Activated T-helper 1 cell treated with Interleukin-2 at 50 U/mL for 16 hours (primary cell): ENCODE measurements around the gene C1GALT1.
"Not testable (repeated sequence)": the region's sequence is repeated elsewhere in the genome, so short reads cannot be mapped to it uniquely, and the experiment has no call there.

ENCODE experiments used
- DNase-seq: peaks from one replicate; pipeline ENCODE4 v3.0.0-alpha.2; 2020; ENCODE audit warnings: low read depth

Gene C1GALT1

DNA sequence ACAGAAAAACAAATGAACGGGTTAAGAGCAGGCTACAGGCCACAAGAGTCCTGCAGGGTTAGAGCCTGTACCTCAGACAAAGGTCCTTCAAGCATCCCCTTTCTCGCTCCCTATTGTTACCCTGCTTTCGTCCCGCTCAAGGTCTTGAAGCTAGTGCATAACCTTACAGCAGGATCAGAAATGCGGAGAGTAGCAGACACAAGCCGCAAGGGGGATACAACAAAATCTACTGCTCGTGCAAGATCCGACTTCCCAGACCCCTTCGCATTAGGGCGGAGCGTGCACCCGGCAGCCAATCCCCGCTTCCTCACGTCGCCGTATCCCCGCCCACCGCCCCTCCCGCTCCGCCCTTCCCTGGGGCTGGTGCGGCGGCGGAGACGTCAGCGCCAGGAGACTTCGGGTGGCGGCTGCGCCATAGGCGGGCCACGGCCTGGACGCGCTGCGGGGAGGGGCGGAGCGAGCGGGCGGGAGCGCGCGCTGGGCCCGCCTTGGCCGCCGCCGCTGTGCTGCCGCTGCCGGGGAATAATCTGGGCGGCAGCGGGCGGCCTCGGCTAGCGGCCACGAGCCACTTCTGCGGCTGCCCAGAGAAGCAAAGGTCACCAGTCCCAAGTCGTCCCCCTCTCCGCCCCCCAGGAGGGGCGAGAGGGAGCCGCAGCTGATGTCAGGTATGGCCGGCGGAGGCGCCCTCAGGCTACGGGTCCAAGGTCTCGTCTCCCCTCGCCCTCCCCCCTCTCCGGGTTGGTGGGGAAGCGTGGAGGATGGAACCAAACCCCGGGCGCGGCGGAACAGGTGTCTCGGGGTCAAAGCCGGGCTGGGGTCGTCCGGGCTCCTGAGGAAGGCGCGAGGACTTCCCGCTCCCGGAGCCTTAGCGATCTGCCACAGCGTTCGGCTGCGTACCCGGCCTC lies at the start of gene C1GALT1:
C1GALT1 (plus strand) TSS at position 389 of the 905 bp plus-strand sequence. CDS start 51,776 bp downstream, outside the sequence.
- peak; percentile 97 for DNase-seq

DNA sequence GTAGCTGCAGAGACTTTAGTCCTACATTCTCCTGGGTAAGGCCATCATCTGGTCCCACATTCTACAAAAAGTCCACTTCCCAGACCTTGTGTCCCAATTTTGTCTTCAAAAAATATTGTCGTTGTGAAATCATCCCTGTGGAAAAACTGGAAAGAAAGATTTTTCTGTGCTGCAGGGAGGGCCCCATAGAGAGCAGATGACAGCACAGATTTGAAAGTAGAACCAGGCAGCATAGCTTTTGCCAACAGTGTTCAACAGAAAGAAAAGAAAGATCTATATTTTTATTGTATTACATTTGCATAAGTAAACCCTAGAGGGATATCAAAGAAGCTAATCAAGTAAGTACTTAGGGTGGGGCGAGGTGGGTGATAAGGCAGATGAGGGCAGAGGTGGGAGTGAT lies 48.3 kb upstream of the C1GALT1 start:
- no peak for DNase-seq

DNA sequence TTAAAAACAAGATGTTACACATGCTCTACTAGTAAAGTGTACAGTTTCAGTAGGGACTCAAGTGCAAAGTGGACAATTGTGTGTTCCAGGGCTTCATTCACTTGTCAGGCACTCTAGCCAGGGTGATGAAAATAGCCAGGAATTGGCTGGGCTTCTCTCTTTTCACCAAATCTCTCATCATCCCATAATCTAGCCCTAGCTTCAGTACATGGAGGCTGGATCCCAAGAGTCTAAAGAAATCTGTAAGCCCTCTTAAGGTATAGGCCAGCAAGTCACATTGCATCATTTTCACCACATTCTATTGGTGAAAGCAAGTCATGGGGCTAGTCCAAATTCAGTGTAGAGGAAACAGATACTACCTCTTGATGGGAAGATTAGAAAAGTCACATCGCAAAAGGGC lies 47.3 kb upstream of the C1GALT1 start:
- no peak for DNase-seq

DNA sequence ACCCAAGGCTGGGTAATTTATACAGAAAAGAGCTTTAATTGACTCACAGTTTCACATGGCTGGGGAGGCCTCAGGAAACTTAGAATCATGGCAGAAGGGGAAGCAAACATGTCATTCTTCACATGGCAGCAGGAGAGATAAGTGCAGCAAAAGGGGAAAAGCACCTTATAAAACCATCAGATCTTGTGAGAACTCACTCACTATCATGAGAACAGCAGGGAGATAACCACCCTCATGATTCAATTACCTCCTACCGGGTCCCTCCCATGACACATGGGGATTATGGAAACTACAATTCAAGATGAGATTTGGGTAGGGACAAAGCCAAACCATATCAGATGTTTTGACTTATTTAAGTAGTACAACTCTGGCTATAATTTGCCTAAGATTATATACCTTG lies 46.4 kb upstream of the C1GALT1 start:
- not testable (repeated sequence) for DNase-seq

DNA sequence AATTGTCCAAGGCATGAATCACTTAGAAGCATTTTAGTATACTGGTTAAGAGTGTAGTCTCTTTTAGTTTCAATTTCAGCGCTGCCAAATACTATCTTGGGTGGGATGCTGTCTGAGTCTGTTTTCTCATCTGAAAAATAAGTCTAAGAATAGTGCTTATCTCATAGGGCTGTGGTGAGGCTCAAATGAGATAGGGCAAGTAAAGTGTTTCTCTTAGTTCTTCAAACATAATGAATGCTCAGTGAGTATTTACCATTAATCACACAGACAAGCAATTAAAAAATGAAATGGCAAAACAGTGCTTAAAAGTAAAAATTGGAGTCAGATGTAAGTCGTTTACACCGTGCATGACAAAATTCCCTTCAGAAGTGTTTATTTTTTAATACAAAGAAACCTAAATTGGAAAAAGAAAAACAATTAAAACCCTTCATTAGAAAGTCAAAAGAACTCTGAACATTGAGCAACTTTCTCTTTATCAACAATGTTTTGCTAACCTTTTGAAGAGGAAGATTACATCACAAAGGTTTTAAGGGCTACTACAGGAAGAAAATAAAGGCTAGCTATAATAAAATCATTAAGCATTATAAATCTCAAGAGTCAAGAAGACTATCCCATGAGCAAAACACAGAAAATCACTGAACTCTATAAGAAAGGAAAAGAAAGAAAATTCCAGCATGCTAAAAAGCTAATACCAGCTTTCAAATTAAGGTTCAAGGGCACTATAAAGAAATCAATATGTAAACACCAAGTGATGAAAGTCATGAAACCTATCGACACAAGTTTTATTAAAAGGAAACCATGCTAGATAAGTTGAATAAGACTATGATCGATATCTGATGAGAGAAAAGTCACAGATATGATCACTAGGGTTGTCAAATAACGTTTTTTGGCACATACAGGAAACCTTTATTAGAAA lies 45.6 kb upstream of the C1GALT1 start:
- no peak for DNase-seq

DNA sequence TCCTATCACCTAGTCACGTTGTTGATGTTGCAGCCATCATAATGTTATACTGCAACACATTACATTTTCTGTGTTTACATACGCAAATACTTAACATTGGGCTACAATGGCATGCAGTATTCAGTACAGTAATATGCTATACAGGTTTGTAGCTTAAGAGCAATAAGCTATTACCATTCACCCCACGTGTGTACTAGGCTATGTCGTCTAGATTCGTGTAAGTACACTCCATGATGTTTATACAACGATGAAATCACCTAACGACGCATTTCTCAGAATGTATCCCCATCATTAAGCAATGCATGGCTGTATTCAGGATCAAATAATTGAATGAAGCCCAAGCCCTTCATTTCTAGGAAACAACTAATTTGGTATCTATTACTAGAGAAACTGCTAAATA lies 43.4 kb upstream of the C1GALT1 start:
- DNase-seq: no peak

DNA sequence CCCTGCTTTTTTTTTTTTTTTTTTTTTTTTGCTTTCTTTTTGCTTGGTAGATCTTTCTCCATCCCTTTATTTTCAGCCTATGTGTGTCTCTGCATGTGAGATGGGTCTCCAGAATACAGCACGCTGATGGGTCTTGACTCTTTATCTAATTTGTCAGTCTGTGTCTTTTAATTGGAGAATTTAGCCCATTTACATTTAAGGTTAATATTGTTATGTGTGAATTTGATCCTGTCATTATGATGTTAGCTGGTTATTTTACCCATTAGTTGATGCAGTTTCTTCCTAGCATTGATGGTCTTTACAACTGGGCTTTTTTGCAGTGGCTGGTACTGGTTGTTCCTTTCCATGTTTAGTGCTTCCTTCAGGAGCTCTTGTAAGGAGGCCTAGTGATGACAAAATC lies 38.9 kb upstream of the C1GALT1 start:
- not testable (repeated sequence) for DNase-seq

DNA sequence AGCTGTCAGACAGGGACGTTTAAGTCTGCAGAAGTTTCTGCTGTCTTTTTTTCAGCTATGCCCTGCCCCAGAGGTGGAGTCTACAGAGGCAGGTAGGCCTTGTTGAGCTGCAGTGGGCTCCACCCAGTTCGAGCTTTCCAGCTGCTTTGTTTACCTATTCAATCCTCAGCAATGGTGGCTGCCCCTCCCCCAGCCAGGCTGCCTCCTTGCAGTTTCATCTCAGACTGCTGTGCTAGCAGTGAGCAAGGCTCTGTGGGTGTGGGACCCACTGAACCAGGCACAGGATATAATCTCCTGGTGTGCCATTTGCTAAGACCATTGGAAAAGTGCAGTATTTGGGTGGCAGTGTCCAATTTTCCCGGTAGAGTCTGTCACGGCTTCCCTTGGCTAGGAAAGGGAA lies 37.2 kb upstream of the C1GALT1 start:
- not testable (repeated sequence) for DNase-seq

DNA sequence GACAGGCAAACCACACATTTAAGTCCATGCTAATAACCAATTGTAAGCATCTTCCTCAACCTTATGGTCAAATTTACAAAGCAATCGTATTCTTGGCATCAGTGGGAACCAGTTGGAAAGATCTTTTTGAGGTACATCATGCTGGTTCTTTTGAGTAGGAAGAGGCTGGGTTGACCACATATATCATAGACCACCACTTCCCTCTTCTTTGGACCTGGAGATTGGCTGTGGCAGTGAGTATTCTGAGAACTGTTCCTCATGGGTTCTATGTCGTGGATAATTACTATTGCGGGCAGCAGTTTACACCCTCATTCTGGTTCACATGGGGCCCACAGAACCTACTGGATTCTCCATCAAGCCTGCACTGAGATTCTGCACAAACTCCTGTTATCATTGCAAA lies 35.5 kb upstream of the C1GALT1 start:
- no peak for DNase-seq

DNA sequence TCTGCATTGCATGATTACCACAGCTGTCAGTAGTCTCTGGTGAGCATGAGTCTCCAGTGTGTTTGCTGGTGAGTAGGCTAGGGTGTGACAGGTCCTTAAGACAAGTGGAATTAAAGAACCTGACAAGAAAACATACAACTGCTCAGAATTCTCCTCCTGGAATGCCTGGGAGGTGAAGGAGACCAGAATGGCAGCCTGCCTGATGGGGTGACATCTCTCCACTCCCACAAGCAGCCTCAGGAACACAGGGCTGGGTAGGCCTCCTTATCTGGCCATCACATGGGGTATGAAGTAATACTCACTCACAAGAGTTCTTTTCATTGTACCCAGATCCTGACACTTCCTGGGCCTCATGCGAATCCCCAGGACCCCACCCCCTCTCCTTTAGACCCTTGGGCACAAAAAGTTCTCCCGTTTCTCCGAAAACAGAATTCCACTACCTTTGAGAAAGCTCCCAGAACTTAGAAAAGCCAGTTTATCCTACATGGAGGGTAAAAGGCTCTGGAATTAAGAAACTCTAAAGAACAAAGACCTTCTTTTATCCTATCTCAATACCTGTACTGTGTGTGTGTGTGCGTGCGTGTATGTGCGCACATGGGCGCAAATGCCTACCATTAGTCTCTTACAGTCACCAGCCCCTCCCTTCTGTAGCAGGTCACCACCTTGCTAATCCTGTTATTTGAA lies 33.4 kb upstream of the C1GALT1 start:
- no peak for DNase-seq

DNA sequence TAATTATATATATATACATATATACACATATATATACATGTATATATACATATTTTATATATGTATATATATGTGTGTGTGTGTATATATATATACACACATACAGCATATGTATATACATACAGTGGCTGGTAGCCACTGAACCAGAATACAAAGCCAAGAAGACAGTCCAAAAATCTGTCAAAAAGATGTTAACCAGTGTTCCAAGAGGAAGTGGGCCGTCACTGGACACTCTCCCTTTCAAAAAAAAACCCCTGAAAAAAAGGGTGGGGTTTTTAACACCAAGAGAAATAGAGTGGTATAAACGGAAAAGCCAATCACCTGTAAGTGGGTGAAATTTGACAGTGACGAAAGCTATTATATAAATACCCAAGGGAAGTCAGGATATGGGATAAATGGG lies 31.1 kb upstream of the C1GALT1 start:
- DNase-seq: no peak

DNA sequence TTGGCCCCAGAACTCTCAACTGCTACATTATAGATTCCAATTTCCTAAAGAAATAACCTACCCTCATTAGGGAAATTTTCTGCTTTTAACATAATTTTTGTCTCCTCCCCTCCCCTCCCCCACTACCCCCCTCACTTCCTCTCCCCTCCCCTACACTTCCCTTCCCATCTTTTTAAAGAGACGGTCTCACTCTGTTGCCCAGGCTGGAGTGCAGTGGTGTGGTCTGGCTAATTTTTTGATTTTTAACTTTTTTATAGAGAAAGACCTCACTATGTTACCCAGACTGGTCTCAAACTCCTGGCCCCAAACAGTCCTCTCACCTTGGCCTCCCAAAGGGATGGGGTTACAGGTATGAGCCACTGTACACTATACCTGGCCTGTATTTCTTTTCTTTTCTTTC lies 30.5 kb upstream of the C1GALT1 start:
- no peak for DNase-seq

DNA sequence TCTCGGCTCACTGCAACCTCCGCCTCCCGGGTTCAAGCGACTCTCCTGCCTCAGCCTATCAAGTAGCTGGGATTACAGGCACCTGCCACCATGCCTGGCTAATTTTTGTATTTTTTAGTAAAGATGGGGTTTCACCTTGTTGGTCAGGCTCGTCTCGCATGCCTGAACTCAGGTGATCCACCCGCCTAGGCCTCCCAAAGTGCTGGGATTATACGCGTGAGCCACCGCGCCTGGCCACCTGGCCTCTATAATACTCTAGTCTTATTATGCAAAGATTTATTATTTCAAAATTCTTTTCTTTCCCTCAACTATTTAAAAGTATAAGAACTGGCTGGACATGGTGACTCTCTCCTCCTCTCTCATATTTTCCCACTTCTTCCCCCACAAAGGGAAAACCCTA lies 30.0 kb upstream of the C1GALT1 start:
- DNase-seq: no peak

DNA sequence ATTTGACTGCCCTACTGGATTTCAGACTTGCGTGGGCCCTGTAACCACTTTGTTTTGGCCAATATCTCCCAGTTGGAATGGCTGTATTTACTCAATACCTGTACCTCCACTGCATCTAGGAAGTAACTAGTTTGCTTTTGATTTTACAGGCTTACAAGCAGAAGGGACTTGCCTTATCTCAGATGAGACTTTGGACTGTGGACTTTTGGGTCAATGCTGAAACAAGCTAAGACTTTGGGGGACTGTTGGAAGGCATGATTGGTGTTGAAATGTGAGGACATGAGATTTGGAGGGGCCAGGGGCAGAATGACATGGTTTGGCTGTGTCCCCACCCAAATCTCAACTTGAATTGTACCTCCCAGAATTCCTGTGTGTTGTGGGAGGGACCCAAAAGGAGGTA lies 28.0 kb upstream of the C1GALT1 start:
- not testable (repeated sequence) for DNase-seq

DNA sequence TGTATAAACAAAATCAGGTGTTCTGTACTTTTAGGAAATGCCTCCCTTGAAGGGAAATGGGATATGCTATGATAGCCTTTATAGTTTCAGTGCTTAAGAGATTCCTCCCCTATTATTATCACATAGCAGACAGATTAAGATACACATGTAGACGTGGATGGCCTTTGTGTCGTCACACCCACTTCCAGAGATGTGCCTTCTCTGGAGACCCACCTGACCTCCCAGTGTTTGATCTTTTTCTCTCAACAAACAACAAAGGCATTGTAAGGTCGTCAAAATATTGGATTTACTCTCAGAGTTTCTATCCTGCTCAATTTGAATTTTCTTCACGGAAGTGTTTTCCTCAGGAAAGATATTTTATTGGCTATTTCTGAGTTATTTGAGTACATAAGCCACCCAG lies 25.7 kb upstream of the C1GALT1 start:
- DNase-seq: no peak

DNA sequence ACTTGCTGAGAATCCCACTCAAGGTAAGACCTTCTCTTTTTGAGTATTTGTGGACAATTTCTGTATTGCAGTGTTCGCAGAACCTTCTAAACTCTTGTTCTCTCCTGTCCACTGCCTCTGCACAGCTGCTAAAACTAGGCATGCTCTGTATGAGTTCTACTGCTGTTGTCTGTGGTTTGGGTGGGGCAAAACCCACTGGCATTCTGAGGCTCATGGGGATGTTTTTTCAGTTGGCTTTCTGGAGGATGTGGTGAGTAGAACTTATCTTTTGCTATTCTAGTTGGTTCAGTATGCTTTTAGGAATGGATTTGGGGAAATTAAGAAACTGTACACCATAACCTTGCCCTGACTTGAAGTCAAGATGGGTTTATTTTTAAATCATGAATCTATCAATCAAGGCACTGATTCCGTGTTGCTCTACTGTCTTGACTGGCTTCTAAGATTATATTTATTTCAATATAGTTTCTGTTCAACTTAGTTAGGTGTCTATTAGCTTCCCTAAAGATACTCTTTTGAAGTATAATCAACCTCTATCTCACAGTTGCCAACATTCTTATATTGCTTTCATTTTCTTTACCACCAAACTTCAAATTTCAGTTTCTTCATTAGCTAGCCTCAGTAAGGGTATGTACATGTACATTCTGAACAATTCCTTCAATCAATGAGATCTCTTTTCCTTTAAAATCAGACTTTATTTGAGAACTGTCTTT lies 25.0 kb upstream of the C1GALT1 start:
- peak; percentile 43 for DNase-seq

DNA sequence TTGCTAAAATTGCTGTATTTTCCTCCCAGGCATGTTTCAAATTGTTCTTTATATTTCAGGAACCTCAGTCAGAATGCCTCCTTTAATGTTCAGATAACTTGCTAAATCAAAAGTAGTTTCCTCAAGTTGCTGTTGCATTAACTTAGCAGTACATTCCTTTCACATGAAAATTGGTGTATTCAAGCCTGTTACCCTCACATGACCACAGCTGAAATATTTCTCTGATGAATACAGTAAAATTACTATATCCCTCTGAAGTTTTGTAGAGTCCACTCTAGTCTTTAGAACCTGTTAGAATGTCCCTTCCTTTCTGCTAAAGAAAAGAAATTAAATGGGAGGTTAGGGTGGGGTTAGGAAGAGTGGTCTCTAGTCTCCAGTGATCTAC lies 24.5 kb upstream of the C1GALT1 start:
- no peak for DNase-seq

DNA sequence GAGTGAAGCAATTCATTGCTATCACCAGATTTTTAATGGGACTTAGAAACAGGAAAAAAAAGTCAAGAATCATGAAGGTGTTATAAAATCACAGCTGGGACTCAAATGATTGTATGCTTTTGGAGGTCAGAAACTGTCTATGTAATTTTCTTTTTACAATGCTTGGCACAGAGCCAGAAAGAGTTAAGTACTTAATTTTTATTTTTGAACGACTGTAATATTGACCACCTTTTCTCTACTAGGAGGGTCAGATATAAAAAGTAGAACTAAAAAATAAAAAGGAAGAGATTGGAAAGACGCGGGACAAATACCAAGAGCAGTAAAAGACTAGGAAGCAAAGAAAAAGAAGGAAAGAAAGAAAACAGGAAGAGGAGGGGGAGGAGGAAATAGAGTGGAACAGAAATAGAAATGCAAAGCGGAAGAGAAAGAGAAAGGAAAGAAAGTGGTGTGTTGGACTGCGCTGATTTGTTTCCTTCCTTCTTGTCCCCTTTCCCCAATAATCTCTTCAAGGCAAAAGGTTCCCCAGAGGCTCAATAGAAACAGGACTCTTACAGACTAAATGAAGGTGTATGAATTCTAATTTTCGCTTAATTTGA lies 23.2 kb upstream of the C1GALT1 start:
- DNase-seq: no peak

DNA sequence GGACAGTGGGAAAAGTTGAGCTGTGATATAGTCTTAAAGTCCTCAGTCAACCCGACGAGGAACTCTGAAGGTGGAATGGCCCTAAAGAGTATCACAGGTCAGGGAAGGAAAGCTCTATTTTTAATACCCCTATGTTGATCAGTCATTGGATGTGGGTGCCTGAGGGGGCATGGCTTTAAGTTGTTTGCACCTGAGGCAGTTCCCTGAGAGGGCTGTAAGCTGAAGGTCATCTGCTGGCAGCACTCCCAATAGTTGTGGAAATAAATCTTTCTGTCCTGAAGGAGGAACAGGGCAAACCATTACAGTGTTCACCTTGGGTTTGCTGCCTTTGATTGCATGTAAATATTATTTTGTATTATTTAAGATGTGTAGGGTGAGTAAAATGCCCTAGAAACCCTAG lies 17.8 kb upstream of the C1GALT1 start:
- no peak for DNase-seq

DNA sequence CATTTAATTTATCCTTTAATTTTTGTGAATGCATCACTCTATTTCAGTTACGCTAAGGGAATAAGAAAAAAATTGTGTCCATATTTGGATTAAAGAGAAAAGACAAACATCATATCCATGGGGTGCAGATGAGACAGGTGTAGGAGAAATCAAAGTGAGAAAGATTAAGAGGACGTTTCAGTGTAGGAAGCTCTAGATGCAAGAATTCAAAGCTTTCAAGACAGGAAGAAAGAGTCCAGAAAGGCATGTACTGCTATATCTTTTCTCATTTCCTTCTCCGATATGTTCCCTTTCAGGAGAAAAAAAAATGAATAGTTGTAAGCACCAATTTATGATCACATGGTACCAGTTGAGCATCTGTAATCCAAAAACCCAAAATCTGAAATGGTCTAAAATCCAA lies 17.0 kb upstream of the C1GALT1 start:
- no peak for DNase-seq

DNA sequence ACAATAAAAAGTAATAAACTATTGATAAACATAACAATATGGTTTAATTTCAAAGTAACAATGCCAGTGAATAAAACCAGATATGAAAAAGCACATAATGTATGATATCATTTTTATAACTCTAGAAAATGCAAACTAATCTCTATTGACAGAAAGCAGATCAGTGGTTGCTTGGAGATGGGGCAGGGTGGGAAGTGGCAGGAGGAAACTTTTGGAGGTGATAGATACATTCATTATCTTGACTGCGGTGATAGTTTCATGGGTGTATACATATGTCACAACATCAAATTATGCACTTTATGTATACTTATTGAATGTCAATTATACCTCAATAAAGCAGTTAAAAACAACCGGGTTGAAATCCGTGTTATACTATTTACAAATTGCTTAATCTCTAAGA lies 16.0 kb upstream of the C1GALT1 start:
- DNase-seq: no peak
